GM12892 (cell line): ENCODE results near the gene DDX54.

Source experiments
- POLR2A ChIP-seq: IDR thresholded peaks from 2 replicates; pipeline ENCODE4 v1.6.1; 2011; ENCODE audit warnings: low read depth, low read length, control low read depth
- POLR2AphosphoS5 ChIP-seq: IDR thresholded peaks from 2 replicates; pipeline ENCODE4 v1.6.1; 2011; ENCODE audit warnings: low read depth, low read length, control low read depth
- TAF1 ChIP-seq: IDR thresholded peaks from 2 replicates; pipeline ENCODE4 v1.6.1; 2011; ENCODE audit warnings: low read depth, mild to moderate bottlenecking, control low read depth, low read length, borderline replicate concordance

DNA sequence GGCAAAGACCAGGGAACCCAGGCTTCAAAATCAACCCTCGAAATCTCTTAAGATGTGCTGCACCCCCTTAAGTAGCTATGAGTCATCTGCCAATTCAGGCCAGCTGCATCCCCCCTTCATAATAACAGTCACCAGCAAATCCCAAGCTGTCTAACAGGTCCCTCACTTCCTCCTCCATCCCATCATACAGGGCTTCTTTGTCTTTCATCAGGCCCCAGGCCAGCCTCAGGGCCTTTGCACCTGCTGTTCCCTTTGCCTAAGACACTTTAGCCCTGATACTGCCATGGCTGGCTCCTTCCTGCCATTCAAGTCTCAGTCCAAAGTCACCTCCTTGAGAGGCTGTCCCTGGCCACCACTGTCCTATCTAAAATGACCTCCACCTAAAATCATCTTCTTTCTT is 53.7 kb downstream of the DDX54 start:
- no peak for TF ChIP-seq TAF1
- no peak for TF ChIP-seq POLR2AphosphoS5
- TF ChIP-seq POLR2A: no peak
